HG02678 (cell line): ENCODE results near the gene ABCC8.

ENCODE experiments used
- ATAC-seq: cut with Tn5 transposase; IDR thresholded peaks from one replicate; pipeline ENCODE4 v1.9.1; 2021; ENCODE audit warnings: mild to moderate bottlenecking, moderate library complexity; ENCODE audit not compliant: unreplicated experiment

Gene ABCC8

GRCh38 chr11:17476317-17477083, at the start of gene ABCC8:
TSS of gene ABCC8 (minus strand) at chr11:17476845. CDS start at chr11:17476776, 69 bp downstream.
- ATAC-seq = no peak

- ATAC-seq = no peak
These were observed 49.7 kb upstream of the ABCC8 start for GRCh38 chr11:17526326-17526725.

GRCh38 chr11:17525570-17525969, 48.9 kb upstream of the ABCC8 start:
- ATAC-seq = no peak

GRCh38 chr11:17524221-17524620, 47.6 kb upstream of the ABCC8 start:
- ATAC-seq = no peak

- ATAC-seq = no peak
These were observed 46.0 kb upstream of the ABCC8 start for GRCh38 chr11:17522655-17523054.

- ATAC-seq = no peak
These were observed 44.7 kb upstream of the ABCC8 start for GRCh38 chr11:17521106-17521900.

DNA sequence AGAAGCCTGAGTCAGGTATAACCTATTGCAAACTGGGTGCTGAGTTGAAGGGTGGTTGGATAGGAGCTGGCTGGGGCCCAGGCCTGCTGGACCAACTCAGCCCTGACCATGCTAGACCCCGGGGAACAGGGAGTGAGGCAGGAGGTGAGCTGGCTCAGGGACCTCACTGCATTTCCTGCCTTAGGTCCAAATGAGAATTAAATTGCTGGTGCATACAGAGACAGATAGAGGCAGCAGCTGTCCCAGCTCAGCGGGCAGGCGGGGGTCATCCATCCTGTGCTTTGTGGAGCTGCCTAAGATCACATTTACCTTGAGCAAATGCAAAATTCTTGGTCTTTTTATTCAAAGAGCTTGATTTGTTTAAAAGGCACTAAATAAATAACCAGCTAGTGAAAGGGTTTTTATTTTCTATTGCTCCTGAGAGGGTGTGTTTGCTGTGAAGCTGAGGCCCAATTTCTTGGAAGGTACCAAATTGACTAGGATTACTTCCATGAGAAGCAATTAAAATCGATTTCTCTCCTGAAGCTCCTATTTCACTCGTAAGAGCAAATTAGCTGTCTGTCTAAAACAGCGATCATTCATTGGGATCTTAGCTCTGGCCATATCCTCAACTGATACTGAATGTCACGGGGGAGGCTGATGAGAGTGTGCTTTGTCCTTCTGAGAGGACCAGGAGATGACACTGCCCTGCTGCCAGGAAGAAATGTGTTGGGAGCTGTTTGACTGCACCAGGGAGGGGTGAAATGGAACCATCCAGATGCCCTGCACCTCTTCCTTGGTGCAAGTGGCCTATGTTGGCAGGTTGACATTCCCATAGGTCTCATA, 42.6 kb upstream of the ABCC8 start:
- no peak for ATAC-seq

GRCh38 chr11:17518366-17518765, 41.7 kb upstream of the ABCC8 start:
- no peak for ATAC-seq

GRCh38 chr11:17517186-17517585, 40.5 kb upstream of the ABCC8 start:
- ATAC-seq = no peak

GRCh38 chr11:17516551-17517150, 40.0 kb upstream of the ABCC8 start:
- ATAC-seq = no peak

DNA sequence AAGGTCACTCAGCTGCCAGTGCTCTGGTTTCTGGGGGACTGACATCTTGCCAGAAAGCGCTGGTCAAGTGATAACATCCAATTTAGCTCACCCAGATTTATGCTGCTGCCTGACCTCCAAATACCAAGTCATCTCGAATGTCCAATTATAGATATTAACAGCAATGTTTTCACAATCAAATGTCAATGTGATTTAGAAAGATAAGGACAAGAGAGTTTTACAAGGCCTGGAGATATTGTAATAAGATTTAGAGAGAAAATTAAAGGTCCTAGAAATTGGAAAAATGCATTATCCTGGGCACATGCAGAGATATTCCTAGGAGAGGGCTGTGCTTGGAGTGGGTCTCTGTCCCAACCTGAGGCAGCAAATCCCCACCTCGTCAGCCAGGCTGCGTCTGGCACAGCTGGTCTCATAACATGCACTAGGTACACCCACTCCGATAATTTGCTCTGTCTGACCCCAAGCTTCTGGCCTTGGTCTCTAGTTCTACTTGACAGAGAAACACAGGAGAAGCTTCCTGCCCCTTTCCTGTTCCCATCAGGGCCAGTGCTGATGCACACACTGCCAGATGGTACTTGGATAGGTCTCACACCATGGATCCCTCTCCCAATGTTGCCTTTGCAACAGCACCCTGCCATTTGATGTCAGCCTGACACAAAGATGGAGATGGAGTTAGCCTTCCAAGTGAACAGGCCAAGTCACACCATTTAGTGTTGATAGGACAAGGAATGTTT, 39.0 kb upstream of the ABCC8 start:
- no peak for ATAC-seq

DNA sequence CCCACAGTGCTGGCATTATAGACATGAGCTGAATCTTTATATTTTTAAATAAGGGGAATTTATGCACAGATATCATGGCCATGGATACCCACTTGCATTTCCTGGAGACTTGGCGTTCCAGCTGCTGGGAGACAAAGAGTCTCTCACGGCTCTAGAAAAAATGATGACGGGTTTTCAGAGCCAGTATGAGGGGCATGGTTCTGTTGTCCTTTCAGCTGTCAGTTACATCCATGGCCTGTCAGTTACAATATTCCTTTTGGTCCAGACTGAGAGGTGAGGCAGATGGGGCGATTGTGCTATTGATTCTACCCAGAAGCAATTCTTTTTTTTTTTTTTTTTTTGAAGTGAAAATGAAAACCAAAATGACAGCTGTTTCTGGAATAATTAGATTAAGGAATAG, 37.8 kb upstream of the ABCC8 start:
- no peak for ATAC-seq

GRCh38 chr11:17513853-17514252, 37.2 kb upstream of the ABCC8 start:
- no peak for ATAC-seq

GRCh38 chr11:17512101-17512500, 35.5 kb upstream of the ABCC8 start:
- ATAC-seq = no peak

DNA sequence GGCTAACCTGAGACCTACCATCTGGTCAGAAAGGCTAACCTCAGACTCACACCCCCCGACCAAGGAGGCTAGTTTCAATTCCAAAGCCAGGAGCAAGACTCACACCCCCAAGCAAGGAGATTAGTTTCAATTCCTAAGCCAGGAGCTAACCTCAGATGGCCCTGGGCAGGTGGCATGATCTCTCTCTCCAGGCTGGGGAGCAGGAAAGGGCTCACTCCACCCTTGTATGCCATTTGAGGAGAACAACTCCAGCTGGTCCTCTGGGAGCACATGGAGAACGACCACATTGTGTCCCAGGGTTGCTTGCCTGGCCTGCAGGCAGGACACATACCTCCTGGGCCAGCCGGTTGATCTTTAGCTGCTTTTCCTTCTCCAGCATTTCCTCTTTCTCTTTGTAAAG, 34.9 kb upstream of the ABCC8 start:
- ATAC-seq = no peak

GRCh38 chr11:17510507-17511206, 34.0 kb upstream of the ABCC8 start:
- ATAC-seq = no peak

DNA sequence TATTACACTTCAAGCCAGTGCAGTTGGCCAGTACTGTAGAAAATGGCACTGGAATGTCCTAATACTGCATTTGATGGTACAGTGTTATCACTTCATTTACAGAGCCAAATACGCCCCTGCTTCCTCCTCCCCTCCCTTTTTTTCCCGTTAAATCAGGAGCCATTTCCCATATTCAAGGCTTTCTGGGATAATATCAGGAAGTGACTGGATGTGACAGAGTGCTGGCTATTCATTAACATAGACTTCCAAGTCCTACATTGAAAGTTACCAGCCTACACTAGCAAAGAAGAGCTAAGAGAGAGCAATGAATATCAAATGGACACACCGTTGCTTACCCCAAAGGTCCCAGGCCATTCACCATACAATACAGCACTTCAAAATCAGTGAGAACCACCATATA, 32.1 kb upstream of the ABCC8 start:
- no peak for ATAC-seq

DNA sequence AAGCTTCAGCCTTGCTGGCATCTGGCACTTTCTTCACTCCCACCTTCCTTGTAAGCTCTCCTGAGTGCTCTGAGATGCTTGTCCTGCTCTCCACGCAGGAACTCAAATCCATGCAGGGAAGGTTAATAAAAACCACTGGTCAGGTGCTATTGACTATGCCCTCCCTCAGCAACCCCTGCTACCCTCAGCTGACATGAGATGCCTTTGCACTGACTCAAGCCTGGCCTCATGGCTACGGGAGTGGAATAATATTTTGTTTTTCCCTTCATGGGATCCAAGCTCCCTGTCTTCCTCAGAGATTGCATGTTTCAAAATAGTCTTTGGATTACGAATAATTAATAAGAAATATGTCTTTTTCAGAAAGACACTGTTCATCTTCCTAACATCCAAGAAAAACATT, 31.7 kb upstream of the ABCC8 start:
- ATAC-seq = no peak

GRCh38 chr11:17507773-17508172, 31.1 kb upstream of the ABCC8 start:
- no peak for ATAC-seq

DNA sequence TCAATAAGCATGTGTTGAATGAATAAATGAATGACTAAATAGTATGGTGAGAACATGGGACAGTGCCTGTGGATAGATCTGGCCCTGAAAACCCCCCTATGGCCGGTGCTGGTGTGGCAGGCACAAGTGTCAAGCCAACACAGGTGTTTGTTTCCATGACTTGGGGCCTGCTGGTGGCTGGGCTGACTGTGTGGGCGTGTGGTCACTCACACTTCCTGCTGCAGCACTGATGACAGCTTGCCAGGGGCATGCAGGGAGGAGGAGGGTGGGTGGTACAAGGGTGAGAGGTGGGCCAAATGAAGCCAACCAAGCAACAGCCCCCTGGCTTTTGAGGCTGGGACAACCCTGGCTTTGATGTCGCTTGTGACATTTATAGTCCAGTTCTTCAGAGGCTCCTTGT, 30.3 kb upstream of the ABCC8 start:
- peak; percentile 60 for ATAC-seq
